ENCODE results near the gene MEF2B. TPM values are rescaled to one million over a fixed set of nuclear protein-coding genes. Genes with fewer than 3 reads are reported as not detected.

The MEF2B gene
- total and polyA plus RNA-seq, 2 experiments from 2014 or later = 7.4 to 8.3 TPM

DNA sequence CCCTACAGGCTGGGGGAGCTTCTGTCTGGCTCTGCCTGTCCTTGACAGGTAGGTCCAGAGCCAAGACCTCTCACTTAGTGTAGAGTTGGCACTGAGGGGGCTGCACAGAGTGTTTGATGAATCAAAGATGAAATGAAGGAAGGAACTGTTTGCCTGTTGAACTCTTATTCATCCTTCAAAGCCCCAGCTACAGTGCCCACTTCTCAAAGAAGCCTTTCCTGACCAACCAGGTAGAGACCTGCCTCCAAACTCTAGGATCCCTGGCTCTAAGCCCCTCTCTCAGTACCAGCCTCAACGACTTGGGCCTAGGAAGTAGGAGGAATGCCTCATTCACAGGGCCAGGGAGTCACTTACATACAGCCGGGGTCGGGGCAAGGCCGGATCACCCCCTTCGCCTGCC, 22.7 kb downstream of the MEF2B start:
- Histone ChIP-seq H2AFZ (no peak overlapping the region), H3K4me3 (no peak overlapping the region), H3K27ac (ENCODE audit: low read depth) (no peak overlapping the region), H4K20me1 (replicated peaks; ENCODE audit: insufficient read depth) (no peaks in the 10 kb centered on the region), H3K36me3 (ENCODE audit: insufficient read depth) (no peaks in the 10 kb centered on the region), H3K4me2 (no peak overlapping the region), H3K4me1 (ENCODE audit: insufficient read depth) (no peaks in the 10 kb centered on the region), H3F3A (replicated peaks; ENCODE audit: low read depth) (no peaks in the 10 kb centered on the region), H3K27me3 (ENCODE audit: insufficient read depth) (no peaks in the 10 kb centered on the region), H3K9me2 (ENCODE audit: insufficient read depth) (no peaks in the 10 kb centered on the region), H3K79me2 (replicated peaks; ENCODE audit: insufficient read depth) (no peaks in the 10 kb centered on the region)
- TF ChIP-seq, protein P1, sequence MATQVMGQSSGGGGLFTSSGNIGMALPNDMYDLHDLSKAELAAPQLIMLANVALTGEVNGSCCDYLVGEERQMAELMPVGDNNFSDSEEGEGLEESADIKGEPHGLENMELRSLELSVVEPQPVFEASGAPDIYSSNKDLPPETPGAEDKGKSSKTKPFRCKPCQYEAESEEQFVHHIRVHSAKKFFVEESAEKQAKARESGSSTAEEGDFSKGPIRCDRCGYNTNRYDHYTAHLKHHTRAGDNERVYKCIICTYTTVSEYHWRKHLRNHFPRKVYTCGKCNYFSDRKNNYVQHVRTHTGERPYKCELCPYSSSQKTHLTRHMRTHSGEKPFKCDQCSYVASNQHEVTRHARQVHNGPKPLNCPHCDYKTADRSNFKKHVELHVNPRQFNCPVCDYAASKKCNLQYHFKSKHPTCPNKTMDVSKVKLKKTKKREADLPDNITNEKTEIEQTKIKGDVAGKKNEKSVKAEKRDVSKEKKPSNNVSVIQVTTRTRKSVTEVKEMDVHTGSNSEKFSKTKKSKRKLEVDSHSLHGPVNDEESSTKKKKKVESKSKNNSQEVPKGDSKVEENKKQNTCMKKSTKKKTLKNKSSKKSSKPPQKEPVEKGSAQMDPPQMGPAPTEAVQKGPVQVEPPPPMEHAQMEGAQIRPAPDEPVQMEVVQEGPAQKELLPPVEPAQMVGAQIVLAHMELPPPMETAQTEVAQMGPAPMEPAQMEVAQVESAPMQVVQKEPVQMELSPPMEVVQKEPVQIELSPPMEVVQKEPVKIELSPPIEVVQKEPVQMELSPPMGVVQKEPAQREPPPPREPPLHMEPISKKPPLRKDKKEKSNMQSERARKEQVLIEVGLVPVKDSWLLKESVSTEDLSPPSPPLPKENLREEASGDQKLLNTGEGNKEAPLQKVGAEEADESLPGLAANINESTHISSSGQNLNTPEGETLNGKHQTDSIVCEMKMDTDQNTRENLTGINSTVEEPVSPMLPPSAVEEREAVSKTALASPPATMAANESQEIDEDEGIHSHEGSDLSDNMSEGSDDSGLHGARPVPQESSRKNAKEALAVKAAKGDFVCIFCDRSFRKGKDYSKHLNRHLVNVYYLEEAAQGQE (IDR thresholded peaks at IDR 0.05; ENCODE audit: unreplicated experiment) = no peak
- no peak for TF ChIP-seq CREB1 (CRISPR knock-in tag; IDR thresholded peaks at IDR 0.05; ENCODE audit: low read depth)
- H3K9me3 Mint-ChIP-seq = no peaks in the 10 kb centered on the region
- no peak for DNase-seq (ENCODE audit: low spot score)
- H3K36me3 Mint-ChIP-seq (ENCODE audit: low read depth) = peaks cover 8% of the 10 kb centered on the region; the same call in 2 of the 3 replicates
- H3K27me3 Mint-ChIP-seq (ENCODE audit: insufficient read depth, low read depth, poor library complexity) = peaks cover 15% of the 10 kb centered on the region
- no peak overlapping the region for H3K4me3 Mint-ChIP-seq
- no peaks in the 10 kb centered on the region for H3K4me1 Mint-ChIP-seq
- ATAC-seq = no peak
- no peak overlapping the region for H3K27ac Mint-ChIP-seq

DNA sequence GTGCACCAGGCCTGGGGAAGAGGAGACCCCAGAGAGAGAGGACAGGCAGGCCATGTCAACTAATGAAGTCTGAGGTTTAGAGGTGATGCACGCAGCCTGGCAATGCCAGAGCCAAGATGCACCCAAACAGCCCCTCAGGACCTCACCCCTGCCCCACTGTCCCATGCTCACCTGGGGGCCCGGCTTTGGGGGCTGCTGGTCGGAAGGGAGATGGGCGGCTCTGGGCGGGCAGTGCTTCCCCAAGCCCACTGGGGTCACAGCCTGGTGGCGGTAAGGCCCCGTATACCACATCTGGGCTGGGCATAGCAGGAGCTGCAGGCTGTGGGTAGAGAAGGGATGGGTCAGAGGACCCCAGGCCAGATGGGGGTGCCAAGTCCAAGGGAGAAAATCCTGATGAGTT, 23.2 kb downstream of the MEF2B start:
- no peaks in the 10 kb centered on the region for H3K9me2 ChIP-seq (ENCODE audit: insufficient read depth)
- no peaks in the 10 kb centered on the region for H3F3A ChIP-seq (replicated peaks; ENCODE audit: low read depth)
- H3K9me3 Mint-ChIP-seq = no peaks in the 10 kb centered on the region
- peaks cover 8% of the 10 kb centered on the region; the same call in 2 of the 3 replicates for H3K36me3 Mint-ChIP-seq (ENCODE audit: low read depth)
- no peaks in the 10 kb centered on the region for H3K36me3 ChIP-seq (ENCODE audit: insufficient read depth)
- no peaks in the 10 kb centered on the region for H3K4me1 Mint-ChIP-seq
- H3K4me1 ChIP-seq (ENCODE audit: insufficient read depth) = no peaks in the 10 kb centered on the region
- no peak overlapping the region for H3K27ac ChIP-seq (ENCODE audit: low read depth)
- DNase-seq (ENCODE audit: low spot score) = no peak
- H2AFZ ChIP-seq = no peak overlapping the region
- no peaks in the 10 kb centered on the region for H3K79me2 ChIP-seq (replicated peaks; ENCODE audit: insufficient read depth)
- no peak overlapping the region for H3K4me3 ChIP-seq
- H4K20me1 ChIP-seq (replicated peaks; ENCODE audit: insufficient read depth) = no peaks in the 10 kb centered on the region
- ATAC-seq = no peak
- H3K27me3 ChIP-seq (ENCODE audit: insufficient read depth) = no peaks in the 10 kb centered on the region
- no peak overlapping the region for H3K4me3 Mint-ChIP-seq
- H3K27me3 Mint-ChIP-seq (ENCODE audit: insufficient read depth, low read depth, poor library complexity) = peaks cover 18% of the 10 kb centered on the region
- H3K27ac Mint-ChIP-seq = no peak overlapping the region
- H3K4me2 ChIP-seq = no peak overlapping the region
- TF ChIP-seq ZNF331 (CRISPR knock-in tag; IDR thresholded peaks at IDR 0.05; ENCODE audit: low read depth) (no peak), STAT1 (IDR thresholded peaks at IDR 0.05; ENCODE audit: unreplicated experiment) (no peak), EZH2 (IDR thresholded peaks at IDR 0.05; ENCODE audit: low read depth, unreplicated experiment) (no peak), POLR2AphosphoS5 (IDR thresholded peaks at IDR 0.05; ENCODE audit: low read depth) (no peak), EZH2phosphoT487 (IDR thresholded peaks at IDR 0.05; ENCODE audit: unreplicated experiment) (no peak), JUNB (IDR thresholded peaks at IDR 0.05; ENCODE audit: unreplicated experiment) (no peak), ZNF114 (CRISPR knock-in tag; IDR thresholded peaks at IDR 0.05) (no peak)
- TF ChIP-seq, protein P2, sequence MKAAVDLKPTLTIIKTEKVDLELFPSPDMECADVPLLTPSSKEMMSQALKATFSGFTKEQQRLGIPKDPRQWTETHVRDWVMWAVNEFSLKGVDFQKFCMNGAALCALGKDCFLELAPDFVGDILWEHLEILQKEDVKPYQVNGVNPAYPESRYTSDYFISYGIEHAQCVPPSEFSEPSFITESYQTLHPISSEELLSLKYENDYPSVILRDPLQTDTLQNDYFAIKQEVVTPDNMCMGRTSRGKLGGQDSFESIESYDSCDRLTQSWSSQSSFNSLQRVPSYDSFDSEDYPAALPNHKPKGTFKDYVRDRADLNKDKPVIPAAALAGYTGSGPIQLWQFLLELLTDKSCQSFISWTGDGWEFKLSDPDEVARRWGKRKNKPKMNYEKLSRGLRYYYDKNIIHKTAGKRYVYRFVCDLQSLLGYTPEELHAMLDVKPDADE (IDR thresholded peaks at IDR 0.05) = no peak
- TF ChIP-seq, protein P3, sequence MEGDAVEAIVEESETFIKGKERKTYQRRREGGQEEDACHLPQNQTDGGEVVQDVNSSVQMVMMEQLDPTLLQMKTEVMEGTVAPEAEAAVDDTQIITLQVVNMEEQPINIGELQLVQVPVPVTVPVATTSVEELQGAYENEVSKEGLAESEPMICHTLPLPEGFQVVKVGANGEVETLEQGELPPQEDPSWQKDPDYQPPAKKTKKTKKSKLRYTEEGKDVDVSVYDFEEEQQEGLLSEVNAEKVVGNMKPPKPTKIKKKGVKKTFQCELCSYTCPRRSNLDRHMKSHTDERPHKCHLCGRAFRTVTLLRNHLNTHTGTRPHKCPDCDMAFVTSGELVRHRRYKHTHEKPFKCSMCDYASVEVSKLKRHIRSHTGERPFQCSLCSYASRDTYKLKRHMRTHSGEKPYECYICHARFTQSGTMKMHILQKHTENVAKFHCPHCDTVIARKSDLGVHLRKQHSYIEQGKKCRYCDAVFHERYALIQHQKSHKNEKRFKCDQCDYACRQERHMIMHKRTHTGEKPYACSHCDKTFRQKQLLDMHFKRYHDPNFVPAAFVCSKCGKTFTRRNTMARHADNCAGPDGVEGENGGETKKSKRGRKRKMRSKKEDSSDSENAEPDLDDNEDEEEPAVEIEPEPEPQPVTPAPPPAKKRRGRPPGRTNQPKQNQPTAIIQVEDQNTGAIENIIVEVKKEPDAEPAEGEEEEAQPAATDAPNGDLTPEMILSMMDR (conservative IDR thresholded peaks at IDR 0.05; ENCODE audit: low read depth in 2 of 2) = no peak
- TF ChIP-seq, protein P1 (IDR thresholded peaks at IDR 0.05; ENCODE audit: unreplicated experiment) = no peak
